ENCODE results near the gene DNAJC22. TPM values are rescaled to one million over a fixed set of nuclear protein-coding genes. Genes with fewer than 3 reads are reported as not detected.
"Not testable (repeated sequence)": the region's sequence is repeated elsewhere in the genome, so short reads cannot be mapped to it uniquely, and the experiment has no call there.

The DNAJC22 gene
- polyA plus RNA-seq, 3 donors, result not detected

DNA sequence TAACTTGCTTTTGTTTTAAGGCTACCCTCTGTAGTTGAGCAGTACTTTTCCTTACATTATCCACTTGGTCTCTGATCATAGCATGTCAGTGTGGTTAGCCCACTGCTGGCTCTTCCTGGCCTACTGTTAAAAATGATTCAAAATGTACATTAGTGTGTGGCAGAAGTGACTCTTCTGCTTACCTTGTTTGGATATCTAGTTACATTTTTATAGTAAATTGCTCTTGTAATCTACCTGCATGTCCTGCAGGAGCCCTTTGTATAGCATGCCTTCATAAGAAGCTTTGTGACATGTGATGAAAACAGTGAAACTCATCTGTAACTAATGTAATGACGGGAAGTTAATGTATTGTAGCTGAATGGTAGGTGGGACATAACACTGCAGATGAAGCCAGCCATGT, 28.7 kb downstream of the DNAJC22 start:
- H3K4me3 Mint-ChIP-seq, result no peak overlapping the region
- no peaks in the 10 kb centered on the region for H3K27me3 Mint-ChIP-seq (ENCODE audit: low read depth in 3 of 3)
- no peaks in the 10 kb centered on the region for H4K20me1 ChIP-seq (ENCODE audit: insufficient read depth, low read length)
- H3K9me3 ChIP-seq (replicated peaks in 1 of 2; ENCODE audit: control insufficient read depth in 1 of 2, insufficient read depth in 1 of 2, low read length in 2 of 2), result no peaks in the 10 kb centered on the region
- H3K27ac Mint-ChIP-seq, result no peak overlapping the region
- WGBS (ENCODE audit: insufficient coverage), result 86% methylated on average over 1 of the region's 1 CpG
- H3K9ac ChIP-seq (ENCODE audit: insufficient read depth, low read length, poor library complexity, severe bottlenecking), result no peak overlapping the region
- H3K36me3 ChIP-seq (replicated peaks in 1 of 2; ENCODE audit: control insufficient read depth in 1 of 2, insufficient read depth in 2 of 2, low read length in 2 of 2), result no peaks in the 10 kb centered on the region
- H3K4me1 Mint-ChIP-seq, result peaks cover 3% of the 10 kb centered on the region
- H3K4me2 ChIP-seq (replicated peaks; ENCODE audit: extremely low read depth, low read length, poor library complexity, severe bottlenecking), result no peak overlapping the region
- H3K36me3 Mint-ChIP-seq, result peaks cover 0 to 4% of the 10 kb centered on the region in 2 donors
- intact Hi-C loops (cut with micrococcal nuclease), result no loop called here
- TF ChIP-seq, protein P1, sequence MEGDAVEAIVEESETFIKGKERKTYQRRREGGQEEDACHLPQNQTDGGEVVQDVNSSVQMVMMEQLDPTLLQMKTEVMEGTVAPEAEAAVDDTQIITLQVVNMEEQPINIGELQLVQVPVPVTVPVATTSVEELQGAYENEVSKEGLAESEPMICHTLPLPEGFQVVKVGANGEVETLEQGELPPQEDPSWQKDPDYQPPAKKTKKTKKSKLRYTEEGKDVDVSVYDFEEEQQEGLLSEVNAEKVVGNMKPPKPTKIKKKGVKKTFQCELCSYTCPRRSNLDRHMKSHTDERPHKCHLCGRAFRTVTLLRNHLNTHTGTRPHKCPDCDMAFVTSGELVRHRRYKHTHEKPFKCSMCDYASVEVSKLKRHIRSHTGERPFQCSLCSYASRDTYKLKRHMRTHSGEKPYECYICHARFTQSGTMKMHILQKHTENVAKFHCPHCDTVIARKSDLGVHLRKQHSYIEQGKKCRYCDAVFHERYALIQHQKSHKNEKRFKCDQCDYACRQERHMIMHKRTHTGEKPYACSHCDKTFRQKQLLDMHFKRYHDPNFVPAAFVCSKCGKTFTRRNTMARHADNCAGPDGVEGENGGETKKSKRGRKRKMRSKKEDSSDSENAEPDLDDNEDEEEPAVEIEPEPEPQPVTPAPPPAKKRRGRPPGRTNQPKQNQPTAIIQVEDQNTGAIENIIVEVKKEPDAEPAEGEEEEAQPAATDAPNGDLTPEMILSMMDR (IDR thresholded peaks at IDR 0.05), result no peak
- DNase-seq, result no peak
- no peaks in the 10 kb centered on the region for H3K9me3 Mint-ChIP-seq
- H3K27me3 ChIP-seq (ENCODE audit: control insufficient read depth in 2 of 2, insufficient read depth in 2 of 2, low read length in 2 of 2), result no peaks in the 10 kb centered on the region
- no peak overlapping the region for H3K4me3 ChIP-seq (replicated peaks in 1 of 3; ENCODE audit: low read depth in 2 of 3, low read length in 3 of 3)
- H2AFZ ChIP-seq (ENCODE audit: insufficient read depth, low read depth, low read length, poor library complexity, severe bottlenecking), result no peak overlapping the region
- H3K27ac ChIP-seq (ENCODE audit: low read depth in 1 of 2, low read length in 2 of 2), result no peak overlapping the region
- H3K79me2 ChIP-seq (ENCODE audit: insufficient read depth, low read length), result no peaks in the 10 kb centered on the region
- H3K4me1 ChIP-seq (ENCODE audit: control insufficient read depth in 1 of 2, insufficient read depth in 2 of 2, low read length in 2 of 2), result peaks cover 0 to 6% of the 10 kb centered on the region in 2 donors

DNA sequence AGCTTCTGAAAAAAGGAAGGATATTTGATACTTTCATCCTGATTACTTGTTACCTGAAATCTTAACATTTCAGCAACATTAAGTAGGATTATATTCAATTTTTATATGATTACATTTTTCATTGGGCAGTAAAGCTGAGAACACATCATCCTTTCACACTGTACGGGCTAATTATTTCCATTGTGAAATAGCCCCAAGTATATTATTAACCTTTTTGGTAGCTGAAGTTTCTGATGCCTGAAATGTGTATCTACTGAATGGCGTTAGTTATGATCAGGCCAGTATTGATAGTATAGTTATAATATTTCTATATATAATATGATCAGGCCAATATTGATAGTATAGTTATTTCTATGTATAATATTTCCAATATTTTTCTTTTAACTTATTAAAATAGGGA, 30.7 kb downstream of the DNAJC22 start:
- H3K27ac Mint-ChIP-seq, result no peak overlapping the region
- H3K27ac ChIP-seq (ENCODE audit: low read depth in 1 of 2, low read length in 2 of 2), result no peak overlapping the region
- H3K4me1 ChIP-seq (ENCODE audit: control insufficient read depth in 1 of 2, insufficient read depth in 2 of 2, low read length in 2 of 2), result peaks cover 0 to 6% of the 10 kb centered on the region in 2 donors
- no peak overlapping the region for H3K4me2 ChIP-seq (replicated peaks; ENCODE audit: extremely low read depth, low read length, poor library complexity, severe bottlenecking)
- intact Hi-C loops (cut with micrococcal nuclease), result no loop called here
- no peaks in the 10 kb centered on the region for H3K9me3 Mint-ChIP-seq
- no peak overlapping the region for H2AFZ ChIP-seq (ENCODE audit: insufficient read depth, low read depth, low read length, poor library complexity, severe bottlenecking)
- no CpG with 5 or more reads among the region's 2 CpGs for WGBS (ENCODE audit: insufficient coverage)
- H3K4me1 Mint-ChIP-seq, result peaks cover 3% of the 10 kb centered on the region
- peaks cover 0 to 4% of the 10 kb centered on the region in 2 donors for H3K36me3 Mint-ChIP-seq
- H3K79me2 ChIP-seq (ENCODE audit: insufficient read depth, low read length), result no peaks in the 10 kb centered on the region
- H3K36me3 ChIP-seq (replicated peaks in 1 of 2; ENCODE audit: control insufficient read depth in 1 of 2, insufficient read depth in 2 of 2, low read length in 2 of 2), result no peaks in the 10 kb centered on the region
- H3K27me3 Mint-ChIP-seq (ENCODE audit: low read depth in 3 of 3), result no peaks in the 10 kb centered on the region
- H3K4me3 ChIP-seq (replicated peaks in 1 of 3; ENCODE audit: low read depth in 2 of 3, low read length in 3 of 3), result no peak overlapping the region
- H4K20me1 ChIP-seq (ENCODE audit: insufficient read depth, low read length), result no peaks in the 10 kb centered on the region
- H3K27me3 ChIP-seq (ENCODE audit: control insufficient read depth in 2 of 2, insufficient read depth in 2 of 2, low read length in 2 of 2), result no peaks in the 10 kb centered on the region
- TF ChIP-seq, protein P1 (IDR thresholded peaks at IDR 0.05), result no peak
- H3K9ac ChIP-seq (ENCODE audit: insufficient read depth, low read length, poor library complexity, severe bottlenecking), result no peak overlapping the region
- no peaks in the 10 kb centered on the region for H3K9me3 ChIP-seq (replicated peaks in 1 of 2; ENCODE audit: control insufficient read depth in 1 of 2, insufficient read depth in 1 of 2, low read length in 2 of 2)
- DNase-seq, result no peak
- no peak overlapping the region for H3K4me3 Mint-ChIP-seq

GRCh38 chr12:49380184-49380583, 33.5 kb downstream of the DNAJC22 start:
- H3K27me3 Mint-ChIP-seq (ENCODE audit: low read depth in 3 of 3); DNase-seq; H2AFZ ChIP-seq (ENCODE audit: insufficient read depth, low read depth, low read length, poor library complexity, severe bottlenecking); H3K36me3 ChIP-seq (replicated peaks in 1 of 2; ENCODE audit: control insufficient read depth in 1 of 2, insufficient read depth in 2 of 2, low read length in 2 of 2); H3K4me3 ChIP-seq (replicated peaks in 1 of 3; ENCODE audit: low read depth in 2 of 3, low read length in 3 of 3); H3K27ac Mint-ChIP-seq; H3K4me1 Mint-ChIP-seq; H3K36me3 Mint-ChIP-seq; H3K4me3 Mint-ChIP-seq; H3K9me3 Mint-ChIP-seq; H4K20me1 ChIP-seq (ENCODE audit: insufficient read depth, low read length); H3K9me3 ChIP-seq (replicated peaks in 1 of 2; ENCODE audit: control insufficient read depth in 1 of 2, insufficient read depth in 1 of 2, low read length in 2 of 2); intact Hi-C loops (cut with micrococcal nuclease); H3K4me1 ChIP-seq (ENCODE audit: control insufficient read depth in 1 of 2, insufficient read depth in 2 of 2, low read length in 2 of 2); H3K9ac ChIP-seq (ENCODE audit: insufficient read depth, low read length, poor library complexity, severe bottlenecking); H3K79me2 ChIP-seq (ENCODE audit: insufficient read depth, low read length); H3K4me2 ChIP-seq (replicated peaks; ENCODE audit: extremely low read depth, low read length, poor library complexity, severe bottlenecking); H3K27me3 ChIP-seq (ENCODE audit: control insufficient read depth in 2 of 2, insufficient read depth in 2 of 2, low read length in 2 of 2); H3K27ac ChIP-seq (ENCODE audit: low read depth in 1 of 2, low read length in 2 of 2): not testable (repeated sequence)
- WGBS (ENCODE audit: insufficient coverage), result 98% methylated on average over 5 of the region's 9 CpGs

All from CD14-positive monocyte (primary cell).